ENCODE data around the gene ERBB4. TPM values are rescaled to one million over a fixed set of nuclear protein-coding genes. Genes with fewer than 3 reads are reported as not detected.

ERBB4 gene
- total RNA-seq, 1 experiment from 2014 or later: 40.6 TPM

GRCh38 chr2:212289301-212289700 is 249.3 kb downstream of the ERBB4 start:
- Histone ChIP-seq H3K4me3 (ENCODE audit: low read depth, low read length, poor library complexity, severe bottlenecking) (no peak overlapping the region), H3K27ac (ENCODE audit: low read depth, low read length, poor library complexity, severe bottlenecking) (no peak overlapping the region), H3K4me1 (ENCODE audit: insufficient read depth, low read length, poor library complexity, severe bottlenecking) (peaks cover 5% of the 10 kb centered on the region), H3K9me3 (ENCODE audit: low read depth, low read length, poor library complexity, severe bottlenecking) (no peaks in the 10 kb centered on the region), H3K27me3 (replicated peaks; ENCODE audit: insufficient read depth, low read depth, low read length, poor library complexity) (no peaks in the 10 kb centered on the region), H3K36me3 (ENCODE audit: insufficient read depth, low read length, poor library complexity, severe bottlenecking) (no peaks in the 10 kb centered on the region)
- CTCF ChIA-PET: no interaction called here
- TF ChIP-seq EZH2 (IDR thresholded peaks at IDR 0.05; ENCODE audit: borderline replicate concordance, low read depth, low read length, poor library complexity, severe bottlenecking) (no peak), CTCF (conservative IDR thresholded peaks at IDR 0.05; ENCODE audit: low read depth, low read length) (no peak)
- intact Hi-C loops (cut with micrococcal nuclease; ENCODE audit: unreplicated experiment): no loop called here
- no peak for DNase-seq (ENCODE audit: low spot score)
- BruUV-seq (replicated peaks): no TSS peak
- POLR2A ChIA-PET (ENCODE audit: low non-redundant PET): no interaction called here

GRCh38 chr2:212288308-212288707 is 250.3 kb downstream of the ERBB4 start:
- Histone ChIP-seq H3K36me3 (ENCODE audit: insufficient read depth, low read length, poor library complexity, severe bottlenecking) (no peaks in the 10 kb centered on the region), H3K4me3 (ENCODE audit: low read depth, low read length, poor library complexity, severe bottlenecking) (no peak overlapping the region), H3K27ac (ENCODE audit: low read depth, low read length, poor library complexity, severe bottlenecking) (no peak overlapping the region), H3K27me3 (replicated peaks; ENCODE audit: insufficient read depth, low read depth, low read length, poor library complexity) (no peaks in the 10 kb centered on the region), H3K9me3 (ENCODE audit: low read depth, low read length, poor library complexity, severe bottlenecking) (no peaks in the 10 kb centered on the region), H3K4me1 (ENCODE audit: insufficient read depth, low read length, poor library complexity, severe bottlenecking) (peaks cover 15% of the 10 kb centered on the region)
- intact Hi-C loops (cut with micrococcal nuclease; ENCODE audit: unreplicated experiment): no loop called here
- BruUV-seq (replicated peaks): no TSS peak
- DNase-seq (ENCODE audit: low spot score): no peak
- ChIA-PET CTCF (no interaction called here), POLR2A (ENCODE audit: low non-redundant PET) (no interaction called here)
- TF ChIP-seq CTCF (conservative IDR thresholded peaks at IDR 0.05; ENCODE audit: low read depth, low read length) (no peak), EZH2 (IDR thresholded peaks at IDR 0.05; ENCODE audit: borderline replicate concordance, low read depth, low read length, poor library complexity, severe bottlenecking) (no peak)

- TF ChIP-seq EZH2 (IDR thresholded peaks at IDR 0.05; ENCODE audit: borderline replicate concordance, low read depth, low read length, poor library complexity, severe bottlenecking) (no peak), CTCF (conservative IDR thresholded peaks at IDR 0.05; ENCODE audit: low read depth, low read length) (no peak)
- no peak overlapping the region for H3K4me3 ChIP-seq (ENCODE audit: low read depth, low read length, poor library complexity, severe bottlenecking)
- H3K27me3 ChIP-seq (replicated peaks; ENCODE audit: insufficient read depth, low read depth, low read length, poor library complexity): no peaks in the 10 kb centered on the region
- no peaks in the 10 kb centered on the region for H3K9me3 ChIP-seq (ENCODE audit: low read depth, low read length, poor library complexity, severe bottlenecking)
- ChIA-PET POLR2A (ENCODE audit: low non-redundant PET) (no interaction called here), CTCF (no interaction called here)
- no peak for DNase-seq (ENCODE audit: low spot score)
- H3K36me3 ChIP-seq (ENCODE audit: insufficient read depth, low read length, poor library complexity, severe bottlenecking): no peaks in the 10 kb centered on the region
- intact Hi-C loops (cut with micrococcal nuclease; ENCODE audit: unreplicated experiment): no loop called here
- peaks cover 21% of the 10 kb centered on the region for H3K4me1 ChIP-seq (ENCODE audit: insufficient read depth, low read length, poor library complexity, severe bottlenecking)
- no peak overlapping the region for H3K27ac ChIP-seq (ENCODE audit: low read depth, low read length, poor library complexity, severe bottlenecking)
- no TSS peak for BruUV-seq (replicated peaks)
Observed at GRCh38 chr2:212284166-212284565, 254.4 kb downstream of the ERBB4 start.
